Pancreas (tissue), 10 donors: Measurements from ENCODE around the gene CD59. TPM values are rescaled to one million over a fixed set of nuclear protein-coding genes. Genes with fewer than 3 reads are reported as not detected.

Source experiments
- ATAC-seq, 4 donors: fragments of 200-7000 bp; cut with Tn5 transposase; one replicate each; pipeline versions ENCODE4 v1.8.0 to v1.9.1; 2020; ENCODE audit warnings: mild to moderate bottlenecking in 4 of 4, moderate library complexity in 4 of 4
- DNase-seq, 6 donors: peaks; one replicate each; pipeline ENCODE4 v3.0.0-alpha.2; 2020
- FAIRE-seq: peaks from 2 replicates; lab custom pipeline; 2012; peaks lifted over from hg19 to GRCh38; lab: Jason Lieb, UNC
- H3K27ac ChIP-seq, 4 donors: fragments of 200-600 bp; sonication (generic); 1 replicate in 3 of 4; 2 replicates in 1 of 4; pipeline versions ENCODE4 v1.5.0 to v1.8.0; 2020
- H3K27me3 ChIP-seq, 4 donors: fragments of 200-600 bp; one replicate each; pipeline ENCODE4 v1.8.0; 2021
- H3K36me3 ChIP-seq, 3 donors: fragments of 200-600 bp; sonication (generic) in 1 of 3; one replicate each; pipeline versions ENCODE4 v1.5.0 to v1.8.0; 2020 to 2021
- H3K4me1 ChIP-seq, 3 donors: fragments of 200-600 bp; one replicate each; pipeline ENCODE4 v1.8.0; 2021
- H3K4me3 ChIP-seq, 4 donors: fragments of 200-600 bp; sonication (generic) in 2 of 4; one replicate each; pipeline versions ENCODE4 v1.5.0 to v1.8.0; 2020 to 2021
- H3K9me3 ChIP-seq, 4 donors: fragments of 200-600 bp; one replicate each; pipeline ENCODE4 v1.8.0; 2021
- CTCF ChIP-seq, 4 donors: fragments of 200-600 bp; sonication (generic) in 3 of 4; IDR thresholded peaks; one replicate each; pipeline versions ENCODE4 v1.5.0 to v1.8.0; 2021; ENCODE audit warnings: antibody characterized with exemption in 4 of 4
- WGBS, 2 donors: extraction: QIAGEN DNeasy Blood & Tissue Kit; methylation state at CpG; one replicate each; pipeline ENCODE4 v1.1.7; 2013; 5-methylcytosine and 5-hydroxymethylcytosine counted together
- intact Hi-C, 3 donors: fragments of 100-400 bp; cut with DNase I; formaldehyde crosslinking; loops; one replicate each; pipeline versions ENCODE4 v1.11.1 to v1.14.2; 2022
- polyA plus RNA-seq, 2 donors: library from polyadenylated mRNA; stranded (reverse); fragments of 200-250 nt; gene quantifications; one replicate each; pipeline ENCODE4 v1.2.3, GENCODE V29; 2013
- total RNA-seq, 6 donors: library from RNA; stranded (reverse); fragmentation: NEBNext Ultra II Directional in 4 of 6; extraction: Animal tissue kit (Norgen Biotek cat#: 25700) in 4 of 6; gene quantifications; one replicate each; pipeline versions ENCODE4 v1.2.1 to v1.2.4, GENCODE V29; 2021 to 2023
- donor health status: healthy with polysubstance abuse.
- donor health status: DM: no; HTN: no; CAD: no; lungs with moderate emphysema.
- donor health status: DM: no; HTN: no; CAD: no.
- donor health status: control.
- donor health status: control.
- donor health status: Bipolar disorder and iron deficiency.
- donor health status: DM: yes; HTN: yes; CAD: no.
- donor health status: DM: no; HTN: no; CAD: no.
- donor health status: DM: no; HTN: no; CAD: no.
- donor health status: DM: yes; HTN: yes; CAD: no.

CD59 gene
- total and polyA plus RNA-seq, 8 donors: 44.4 to 495 (median 170) TPM

DNA sequence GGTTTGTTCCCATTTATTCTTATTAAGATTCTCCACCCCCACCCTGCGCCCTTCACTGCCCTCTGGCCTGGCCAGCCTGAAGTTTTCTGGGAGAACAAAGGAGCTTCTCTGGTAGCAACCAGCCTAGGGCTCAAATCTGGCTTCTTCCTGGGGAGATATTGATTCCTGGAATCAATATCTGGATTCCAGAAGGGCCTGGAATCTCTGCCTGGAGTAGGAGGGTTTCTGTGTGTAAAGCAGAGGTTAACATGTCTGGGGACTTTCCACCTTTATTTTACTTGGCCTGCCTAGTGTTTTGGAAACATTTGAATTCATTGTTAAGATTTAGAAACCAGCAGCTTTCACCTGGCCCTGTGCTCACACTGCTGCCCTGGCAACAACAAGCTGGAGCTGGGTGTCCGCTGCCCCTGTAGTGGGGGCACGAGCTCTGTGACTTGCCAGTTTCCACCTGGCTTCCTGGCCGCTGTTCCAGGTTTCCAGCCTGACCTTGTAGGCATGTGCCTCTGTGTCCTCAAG is 41.1 kb downstream of the CD59 start:
- Histone ChIP-seq H3K27me3 (no peaks in the 10 kb centered on the region), H3K9me3 (no peaks in the 10 kb centered on the region), H3K4me3 (peak overlapping the region in 1 of 4 donors; percentile 23), H3K27ac (peak overlapping the region; percentile 62 to 95 (median 88)), H3K4me1 (peaks cover 38 to 85% (median 49%) of the 10 kb centered on the region in 3 donors), H3K36me3 (no peaks in the 10 kb centered on the region)
- no peak for FAIRE-seq
- WGBS, 2 donors: 22 to 23% methylated on average over 4 of the region's 4 CpGs
- DNase-seq: peak; percentile 72 to 88 (median 82)
- intact Hi-C loops: no loop called here
- TF ChIP-seq CTCF (IDR thresholded peaks at IDR 0.05): no peak
- ATAC-seq: peak; percentile 66 to 68 (median 67)

- DNase-seq: peak in 1 of 6 donors; percentile 49
- no peaks in the 10 kb centered on the region for H3K9me3 ChIP-seq
- peaks cover 38 to 89% (median 49%) of the 10 kb centered on the region in 3 donors for H3K4me1 ChIP-seq
- no peak overlapping the region for H3K4me3 ChIP-seq
- H3K36me3 ChIP-seq: no peaks in the 10 kb centered on the region
- intact Hi-C loops: loop anchor here in 1 of 3 donors (5.0 kb wide), 1 partner anchor 332 kb away; no protein-coding TSS in a partner anchor
- 72 to 76% methylated on average over 4 of the region's 4 CpGs for WGBS, 2 donors
- ATAC-seq: no peak
- TF ChIP-seq CTCF (IDR thresholded peaks at IDR 0.05): no peak
- H3K27ac ChIP-seq: peak overlapping the region; percentile 62 to 95 (median 88)
- no peaks in the 10 kb centered on the region for H3K27me3 ChIP-seq
- FAIRE-seq: no peak
Measured at GRCh38 chr11:33694346-33695050, 41.7 kb downstream of the CD59 start.

DNA sequence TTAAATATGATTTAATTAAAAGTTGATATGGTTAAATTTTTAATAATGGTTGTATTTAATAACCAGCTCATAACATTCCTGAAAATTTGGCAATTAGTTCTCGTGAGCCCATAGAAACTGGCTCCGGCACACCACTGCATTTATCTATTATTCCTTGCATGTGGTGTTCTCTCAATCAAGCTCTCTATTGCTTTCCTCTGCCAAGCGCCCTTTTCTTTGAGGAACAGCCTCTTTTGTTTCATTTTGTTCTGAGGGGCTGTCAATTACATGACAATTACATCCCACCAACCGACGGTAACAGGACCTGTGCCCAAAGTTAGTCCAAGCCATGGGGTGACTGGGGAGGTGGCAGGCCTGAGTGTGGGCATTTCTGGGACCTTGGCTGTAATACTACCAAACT is 43.7 kb downstream of the CD59 start:
- 56 to 59% methylated on average over 5 of the region's 5 CpGs for WGBS, 2 donors
- H3K36me3 ChIP-seq: no peaks in the 10 kb centered on the region
- no peak overlapping the region for H3K4me3 ChIP-seq
- peaks cover 38 to 82% (median 45%) of the 10 kb centered on the region in 3 donors for H3K4me1 ChIP-seq
- H3K9me3 ChIP-seq: no peaks in the 10 kb centered on the region
- no peak for DNase-seq
- peak overlapping the region; percentile 80 to 95 (median 88) for H3K27ac ChIP-seq
- no peak for TF ChIP-seq CTCF (IDR thresholded peaks at IDR 0.05)
- FAIRE-seq: no peak
- ATAC-seq: no peak
- intact Hi-C loops: loop anchor here in 1 of 3 donors (5.0 kb wide), 1 partner anchor 330 kb away; no protein-coding TSS in a partner anchor
- H3K27me3 ChIP-seq: no peaks in the 10 kb centered on the region

- 45% methylated on average over 9 of the region's 9 CpGs for WGBS, 2 donors
- Histone ChIP-seq H3K4me3 (no peak overlapping the region), H3K4me1 (peaks cover 36 to 77% (median 45%) of the 10 kb centered on the region in 3 donors), H3K9me3 (no peaks in the 10 kb centered on the region), H3K27me3 (no peaks in the 10 kb centered on the region), H3K36me3 (no peaks in the 10 kb centered on the region), H3K27ac (peak overlapping the region; percentile 80 to 95 (median 88))
- intact Hi-C loops: loop anchor here in 1 of 3 donors (5.0 kb wide), 1 partner anchor 330 kb away; no protein-coding TSS in a partner anchor
- DNase-seq: peak in 4 of 6 donors; percentile 27 to 79 (median 65)
- peak; percentile 51 to 62 (median 58) for ATAC-seq
- TF ChIP-seq CTCF (IDR thresholded peaks at IDR 0.05): no peak
- peak; percentile 34 for FAIRE-seq
Measured at GRCh38 chr11:33692013-33692504, 44.2 kb downstream of the CD59 start.
